ENCODE results near the gene MCHR1.
A peak's percentile ranks its signal among the peaks of the same experiment; 100 is the strongest.

Gene MCHR1

GRCh38 chr22:40679964-40680818, 907 bp downstream of the MCHR1 start:
- Histone ChIP-seq H3K27ac (no peak overlapping the region), H3K4me3 (peak overlapping the region; percentile 57)
- no peak for TF ChIP-seq CTCF (IDR thresholded peaks at IDR 0.05)
- no peak for DNase-seq (ENCODE audit: low spot score)

- Histone ChIP-seq H3K27ac (no peak overlapping the region), H3K4me3 (no peak overlapping the region)
- DNase-seq (ENCODE audit: low spot score), result no peak
- no peak for TF ChIP-seq CTCF (IDR thresholded peaks at IDR 0.05)
Measured at GRCh38 chr22:40680819-40681183, 1.5 kb downstream of the MCHR1 start.

GRCh38 chr22:40681451-40681850, 2.2 kb downstream of the MCHR1 start:
- no peak overlapping the region for H3K27ac ChIP-seq
- TF ChIP-seq CTCF (IDR thresholded peaks at IDR 0.05), result no peak
- no peak overlapping the region for H3K4me3 ChIP-seq
- no peak for DNase-seq (ENCODE audit: low spot score)

GRCh38 chr22:40684728-40685127, 5.4 kb downstream of the MCHR1 start:
- Histone ChIP-seq H3K4me3 (no peak overlapping the region), H3K27ac (no peak overlapping the region)
- no peak for DNase-seq (ENCODE audit: low spot score)
- no peak for TF ChIP-seq CTCF (IDR thresholded peaks at IDR 0.05)

GRCh38 chr22:40685406-40685805, 6.1 kb downstream of the MCHR1 start:
- no peak for TF ChIP-seq CTCF (IDR thresholded peaks at IDR 0.05)
- DNase-seq (ENCODE audit: low spot score), result no peak
- Histone ChIP-seq H3K4me3 (no peak overlapping the region), H3K27ac (no peak overlapping the region)

- no peak overlapping the region for H3K4me3 ChIP-seq
- DNase-seq (ENCODE audit: low spot score), result no peak
- no peak overlapping the region for H3K27ac ChIP-seq
- no peak for TF ChIP-seq CTCF (IDR thresholded peaks at IDR 0.05)
Measured at GRCh38 chr22:40687706-40688105, 8.4 kb downstream of the MCHR1 start.

- Histone ChIP-seq H3K4me3 (no peak overlapping the region), H3K27ac (no peak overlapping the region)
- no peak for DNase-seq (ENCODE audit: low spot score)
- TF ChIP-seq CTCF (IDR thresholded peaks at IDR 0.05), result no peak
Measured at GRCh38 chr22:40690370-40690769, 11.1 kb downstream of the MCHR1 start.

All from coronary artery (tissue), 2 donors.